ENCODE results near the gene POU2F2. TPM values are rescaled to one million over a fixed set of nuclear protein-coding genes. Genes with fewer than 3 reads are reported as not detected.

Gene POU2F2
- total RNA-seq, 2 experiments from 2014 or later = 33.5 to 59.5 TPM

GRCh38 chr19:42080764-42081375 is 51.4 kb downstream of the POU2F2 start:
- TF ChIP-seq EZH2phosphoT487 (IDR thresholded peaks at IDR 0.05; ENCODE audit: borderline replicate concordance, low read depth, low read length) (no peak), CTCF (conservative IDR thresholded peaks at IDR 0.05; ENCODE audit: low read length) (no peak)
- Histone ChIP-seq H3K79me2 (ENCODE audit: insufficient read depth, low read depth, low read length) (peaks cover 34% of the 10 kb centered on the region), H4K20me1 (ENCODE audit: insufficient read depth, low read length) (peaks cover 16% of the 10 kb centered on the region), H2AFZ (ENCODE audit: low read length) (no peak overlapping the region), H3K9me2 (ENCODE audit: insufficient read depth, low read length) (no peaks in the 10 kb centered on the region), H3K27ac (ENCODE audit: low read depth, low read length, poor library complexity, severe bottlenecking) (no peak overlapping the region), H3K4me2 (ENCODE audit: low read length) (no peak overlapping the region), H3K36me3 (ENCODE audit: insufficient read depth, low read length) (peaks cover 56% of the 10 kb centered on the region), H3K4me1 (ENCODE audit: insufficient read depth, low read length, poor library complexity, severe bottlenecking) (peaks cover 10% of the 10 kb centered on the region), H3K9me3 (ENCODE audit: low read length) (no peaks in the 10 kb centered on the region), H3K4me3 (ENCODE audit: low read depth, low read length, poor library complexity, severe bottlenecking) (no peak overlapping the region)
- intact Hi-C loops (cut with micrococcal nuclease; ENCODE audit: unreplicated experiment) = no loop called here
- no TSS peak for BruUV-seq (replicated peaks)
- ChIA-PET POLR2A (no interaction called here), CTCF (ENCODE audit: unreplicated experiment) (no interaction called here)
- no peak for DNase-seq (ENCODE audit: low spot score)

GRCh38 chr19:42079886-42080763 is 52.1 kb downstream of the POU2F2 start:
- Histone ChIP-seq H3K4me2 (ENCODE audit: low read length) (no peak overlapping the region), H2AFZ (ENCODE audit: low read length) (no peak overlapping the region), H3K9me2 (ENCODE audit: insufficient read depth, low read length) (no peaks in the 10 kb centered on the region), H3K79me2 (ENCODE audit: insufficient read depth, low read depth, low read length) (peaks cover 37% of the 10 kb centered on the region), H3K9me3 (ENCODE audit: low read length) (no peaks in the 10 kb centered on the region), H3K36me3 (ENCODE audit: insufficient read depth, low read length) (peaks cover 56% of the 10 kb centered on the region), H3K27ac (ENCODE audit: low read depth, low read length, poor library complexity, severe bottlenecking) (no peak overlapping the region), H4K20me1 (ENCODE audit: insufficient read depth, low read length) (peaks cover 16% of the 10 kb centered on the region), H3K4me3 (ENCODE audit: low read depth, low read length, poor library complexity, severe bottlenecking) (no peak overlapping the region), H3K4me1 (ENCODE audit: insufficient read depth, low read length, poor library complexity, severe bottlenecking) (peaks cover 12% of the 10 kb centered on the region)
- no TSS peak for BruUV-seq (replicated peaks)
- intact Hi-C loops (cut with micrococcal nuclease; ENCODE audit: unreplicated experiment) = no loop called here
- TF ChIP-seq EZH2phosphoT487 (IDR thresholded peaks at IDR 0.05; ENCODE audit: borderline replicate concordance, low read depth, low read length) = no peak
- TF ChIP-seq CTCF (conservative IDR thresholded peaks at IDR 0.05; ENCODE audit: low read length) = no peak
- DNase-seq (ENCODE audit: low spot score) = no peak
- ChIA-PET CTCF (ENCODE audit: unreplicated experiment) (no interaction called here), POLR2A (no interaction called here)

- POLR2A ChIA-PET = no interaction called here
- Histone ChIP-seq H3K36me3 (ENCODE audit: insufficient read depth, low read length) (peaks cover 56% of the 10 kb centered on the region), H3K4me1 (ENCODE audit: insufficient read depth, low read length, poor library complexity, severe bottlenecking) (peaks cover 20% of the 10 kb centered on the region), H3K27ac (ENCODE audit: low read depth, low read length, poor library complexity, severe bottlenecking) (no peak overlapping the region), H3K4me3 (ENCODE audit: low read depth, low read length, poor library complexity, severe bottlenecking) (no peak overlapping the region), H4K20me1 (ENCODE audit: insufficient read depth, low read length) (peaks cover 16% of the 10 kb centered on the region), H3K79me2 (ENCODE audit: insufficient read depth, low read depth, low read length) (peaks cover 40% of the 10 kb centered on the region), H3K4me2 (ENCODE audit: low read length) (no peak overlapping the region), H3K9me3 (ENCODE audit: low read length) (no peaks in the 10 kb centered on the region), H2AFZ (ENCODE audit: low read length) (no peak overlapping the region), H3K9me2 (ENCODE audit: insufficient read depth, low read length) (no peaks in the 10 kb centered on the region)
- no TSS peak for BruUV-seq (replicated peaks)
- DNase-seq (ENCODE audit: low spot score) = no peak
- TF ChIP-seq CTCF (conservative IDR thresholded peaks at IDR 0.05; ENCODE audit: low read length) (no peak), EZH2phosphoT487 (IDR thresholded peaks at IDR 0.05; ENCODE audit: borderline replicate concordance, low read depth, low read length) (no peak)
- intact Hi-C loops (cut with micrococcal nuclease; ENCODE audit: unreplicated experiment) = no loop called here
- CTCF ChIA-PET (ENCODE audit: unreplicated experiment) = no interaction called here
Measured at GRCh38 chr19:42079276-42079669, 53.0 kb downstream of the POU2F2 start.

All from OCI-LY7 (cell line).